Measurements from ENCODE around the gene SZT2.
"Not testable (repeated sequence)": the region's sequence is repeated elsewhere in the genome, so short reads cannot be mapped to it uniquely, and the experiment has no call there.

Gene SZT2

DNA sequence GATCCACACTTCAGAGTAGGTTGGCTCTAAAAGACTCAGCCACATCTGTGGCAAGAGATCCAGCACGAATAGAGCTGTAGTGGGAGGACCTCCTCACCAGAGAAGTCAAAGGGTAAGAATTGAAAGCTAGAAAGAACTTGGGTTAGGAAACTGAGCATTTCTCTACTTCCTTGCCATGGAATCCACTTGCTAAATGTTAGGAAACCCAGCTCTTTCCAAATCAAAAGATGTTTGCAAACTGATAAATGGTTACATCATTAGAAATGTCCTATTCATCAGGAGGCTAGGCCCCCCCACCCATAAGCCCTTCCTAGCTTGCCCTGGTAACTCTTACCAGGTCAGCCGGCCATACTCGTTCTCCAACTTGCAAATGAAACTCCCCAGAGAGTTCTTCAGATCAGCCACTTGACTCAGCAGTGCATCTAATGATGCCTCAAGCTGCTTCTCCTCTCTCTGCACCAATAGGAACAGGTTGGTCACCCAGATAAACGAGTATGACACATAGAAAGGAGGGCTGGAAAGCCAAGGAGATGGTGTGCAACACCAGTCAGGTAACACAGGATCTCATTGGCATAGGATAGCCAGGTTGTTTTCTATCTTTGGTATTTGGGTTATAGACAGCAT is 1.6 kb upstream of the SZT2 start:
- no peak for DNase-seq (ENCODE audit: low read depth)
- TF ChIP-seq, protein P1, sequence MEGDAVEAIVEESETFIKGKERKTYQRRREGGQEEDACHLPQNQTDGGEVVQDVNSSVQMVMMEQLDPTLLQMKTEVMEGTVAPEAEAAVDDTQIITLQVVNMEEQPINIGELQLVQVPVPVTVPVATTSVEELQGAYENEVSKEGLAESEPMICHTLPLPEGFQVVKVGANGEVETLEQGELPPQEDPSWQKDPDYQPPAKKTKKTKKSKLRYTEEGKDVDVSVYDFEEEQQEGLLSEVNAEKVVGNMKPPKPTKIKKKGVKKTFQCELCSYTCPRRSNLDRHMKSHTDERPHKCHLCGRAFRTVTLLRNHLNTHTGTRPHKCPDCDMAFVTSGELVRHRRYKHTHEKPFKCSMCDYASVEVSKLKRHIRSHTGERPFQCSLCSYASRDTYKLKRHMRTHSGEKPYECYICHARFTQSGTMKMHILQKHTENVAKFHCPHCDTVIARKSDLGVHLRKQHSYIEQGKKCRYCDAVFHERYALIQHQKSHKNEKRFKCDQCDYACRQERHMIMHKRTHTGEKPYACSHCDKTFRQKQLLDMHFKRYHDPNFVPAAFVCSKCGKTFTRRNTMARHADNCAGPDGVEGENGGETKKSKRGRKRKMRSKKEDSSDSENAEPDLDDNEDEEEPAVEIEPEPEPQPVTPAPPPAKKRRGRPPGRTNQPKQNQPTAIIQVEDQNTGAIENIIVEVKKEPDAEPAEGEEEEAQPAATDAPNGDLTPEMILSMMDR (conservative IDR thresholded peaks at IDR 0.05; ENCODE audit: low read depth, low read length): no peak
- no peak overlapping the region for H3K4me3 ChIP-seq (ENCODE audit: low read length)

DNA sequence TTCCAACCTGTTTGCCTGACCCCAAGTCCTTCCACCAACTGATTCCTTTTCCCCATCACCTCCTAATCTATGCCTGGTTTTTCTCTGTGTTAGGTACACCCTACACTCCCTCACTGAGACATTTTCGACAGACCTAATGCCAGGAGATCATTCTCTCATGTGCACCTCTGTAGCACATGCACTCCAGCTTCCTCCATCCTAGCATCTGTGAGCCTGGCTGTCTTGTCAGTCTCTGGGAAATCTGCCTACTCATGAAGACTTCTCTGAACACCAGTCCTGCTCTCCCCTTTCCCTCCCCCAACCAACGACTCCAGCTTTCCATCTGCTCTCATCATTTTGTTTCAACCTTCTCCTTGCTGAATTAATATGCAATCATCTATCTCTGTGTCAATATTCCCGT is 1.1 kb upstream of the SZT2 start:
- TF ChIP-seq, protein P1 (conservative IDR thresholded peaks at IDR 0.05; ENCODE audit: low read depth, low read length): no peak
- DNase-seq (ENCODE audit: low read depth): no peak
- H3K4me3 ChIP-seq (ENCODE audit: low read length): peak overlapping the region; percentile 95

DNA sequence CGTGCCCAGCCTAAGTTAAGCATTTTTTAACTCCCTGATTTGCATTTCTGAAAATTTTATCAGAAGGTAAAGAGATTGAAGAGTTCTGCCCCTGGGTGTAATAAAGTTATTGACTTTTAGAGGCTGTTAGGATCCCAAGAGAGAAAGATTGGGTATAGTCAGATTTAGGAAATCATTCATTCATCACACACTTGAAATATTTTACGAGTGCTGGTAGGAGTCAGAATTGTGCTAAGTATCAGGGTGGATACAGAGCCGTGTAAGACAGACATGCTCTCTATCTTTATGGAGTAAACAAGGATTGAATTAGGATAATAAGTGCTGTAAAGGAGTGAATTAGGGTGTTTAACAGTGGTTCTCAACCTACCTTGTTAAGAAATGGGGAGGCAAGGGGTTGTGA is 3.0 kb downstream of the SZT2 start:
- TF ChIP-seq, protein P1 (conservative IDR thresholded peaks at IDR 0.05; ENCODE audit: low read depth, low read length): no peak
- DNase-seq (ENCODE audit: low read depth): no peak
- no peak overlapping the region for H3K4me3 ChIP-seq (ENCODE audit: low read length)

DNA sequence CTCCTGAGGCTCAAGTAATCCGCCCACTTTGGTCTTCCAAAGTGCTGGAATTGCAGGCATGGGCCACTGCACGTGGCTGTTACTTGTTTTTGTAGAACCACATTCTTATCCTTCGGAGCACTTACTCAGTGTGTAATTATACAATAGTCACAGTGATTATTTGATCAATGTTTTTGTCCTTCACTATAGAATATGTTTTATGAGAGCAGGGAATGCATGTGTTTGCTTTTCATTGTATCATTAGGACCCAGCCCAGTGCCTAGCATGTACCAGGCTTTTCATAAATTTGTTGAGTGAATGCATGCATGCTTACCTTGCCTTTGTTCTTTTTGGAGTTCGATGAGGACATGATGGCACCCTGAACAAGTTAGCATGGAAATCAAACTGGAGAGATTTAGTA is 5.8 kb downstream of the SZT2 start:
- TF ChIP-seq, protein P1 (conservative IDR thresholded peaks at IDR 0.05; ENCODE audit: low read depth, low read length): no peak
- H3K4me3 ChIP-seq (ENCODE audit: low read length): no peak overlapping the region
- DNase-seq (ENCODE audit: low read depth): no peak

DNA sequence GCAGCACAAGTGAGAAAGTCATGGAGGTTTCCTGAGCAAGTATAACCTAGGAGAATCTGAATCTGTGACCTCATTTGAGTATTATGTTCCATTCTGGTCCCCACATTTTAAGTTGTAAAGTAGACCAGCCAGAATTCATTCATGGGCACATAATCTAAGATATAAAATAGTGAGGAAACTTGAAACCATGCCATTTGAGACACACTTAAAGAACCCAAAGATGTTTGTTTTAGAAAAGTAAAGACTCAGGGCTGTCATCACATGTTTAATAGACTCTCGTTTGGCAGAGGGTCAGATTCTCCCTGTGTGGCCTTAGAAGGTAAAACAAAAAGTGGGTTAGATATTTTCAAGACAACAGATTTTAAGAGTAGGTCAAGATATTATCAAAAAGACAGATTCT is 6.4 kb downstream of the SZT2 start:
- TF ChIP-seq, protein P1 (conservative IDR thresholded peaks at IDR 0.05; ENCODE audit: low read depth, low read length): no peak
- no peak for DNase-seq (ENCODE audit: low read depth)
- no peak overlapping the region for H3K4me3 ChIP-seq (ENCODE audit: low read length)

DNA sequence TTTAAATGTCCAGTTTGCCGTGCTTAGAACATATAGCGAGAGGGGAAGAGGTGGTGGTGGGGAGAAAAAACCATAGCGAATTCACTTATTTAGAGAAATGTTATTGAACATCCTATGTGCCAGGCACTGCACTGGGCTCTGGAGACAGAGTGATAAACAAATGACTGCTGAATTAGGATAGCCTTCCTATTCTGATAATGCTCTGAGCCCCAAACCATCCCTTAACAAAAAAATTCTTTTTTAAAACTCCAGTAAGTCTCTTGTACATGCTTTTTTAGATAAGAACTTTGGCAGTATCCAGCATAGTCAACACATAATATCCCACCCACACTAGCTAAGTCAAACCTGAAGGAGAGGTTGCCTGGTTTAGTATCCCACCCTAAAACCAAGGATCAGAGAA is 8.5 kb downstream of the SZT2 start:
- H3K4me3 ChIP-seq (ENCODE audit: low read length): no peak overlapping the region
- TF ChIP-seq, protein P1 (conservative IDR thresholded peaks at IDR 0.05; ENCODE audit: low read depth, low read length): no peak
- no peak for DNase-seq (ENCODE audit: low read depth)

DNA sequence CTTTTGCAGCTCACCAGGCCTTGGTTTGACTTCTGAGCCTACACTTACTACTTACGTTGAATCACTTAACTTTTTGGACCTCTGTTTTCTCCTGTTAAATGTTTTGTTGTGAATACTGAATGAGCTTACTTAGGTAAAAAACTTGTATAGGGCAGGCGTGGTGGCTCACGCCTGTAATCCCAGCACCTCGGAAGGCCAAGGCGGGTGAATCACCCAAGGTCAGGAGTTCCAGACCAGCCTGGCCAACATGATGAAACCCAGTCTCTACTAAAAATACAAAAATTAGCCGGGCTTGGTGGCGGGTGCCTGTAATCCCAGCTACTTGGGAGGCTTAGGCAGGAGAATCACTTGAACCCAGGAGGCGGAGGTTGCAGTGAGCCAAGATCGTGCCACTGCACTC is 10.7 kb downstream of the SZT2 start:
- not testable (repeated sequence) for DNase-seq (ENCODE audit: low read depth); H3K4me3 ChIP-seq (ENCODE audit: low read length)

All from retinal pigment epithelial cell (primary cell).